Right atrium auricular region (tissue), 2 donors: ENCODE data around the gene TNK1. TPM values are rescaled to one million over a fixed set of nuclear protein-coding genes. Genes with fewer than 3 reads are reported as not detected.

Source experiments
- DNase-seq: peaks from one replicate; pipeline ENCODE4 v3.0.0-alpha.2; 2019; ENCODE audit warnings: low spot score
- H3K27ac ChIP-seq, 2 donors: fragments of 200-600 bp; sonication (generic); 1 replicate in 1 of 2; 2 replicates in 1 of 2; pipeline ENCODE4 v1.5.1; 2016 to 2019
- H3K27me3 ChIP-seq, 2 donors: fragments of 200-600 bp; sonication (generic); one replicate each; pipeline versions ENCODE4 v1.5.1 to v1.6.0; 2017 to 2019
- H3K36me3 ChIP-seq: fragments of 200-600 bp; sonication (generic); one replicate; pipeline ENCODE4 v1.5.1; 2016
- H3K4me1 ChIP-seq, 2 donors: fragments of 200-600 bp; sonication (generic); one replicate each; pipeline versions ENCODE4 v1.5.1 to v1.6.0; 2017 to 2019
- H3K4me3 ChIP-seq, 2 donors: fragments of 200-600 bp; sonication (generic); 1 replicate in 1 of 2; 2 replicates in 1 of 2; pipeline ENCODE4 v1.5.1; 2017 to 2019; ENCODE audit warnings: mild to moderate bottlenecking in 1 of 2, moderate library complexity in 1 of 2
- H3K9me3 ChIP-seq, 2 donors: fragments of 200-600 bp; sonication (generic); one replicate each; pipeline ENCODE4 v1.5.1; 2019
- CTCF ChIP-seq, 2 donors: fragments of 200-600 bp; sonication (generic); IDR thresholded peaks; one replicate each; pipeline ENCODE4 v1.5.1; 2019; ENCODE audit warnings: antibody characterized with exemption in 2 of 2
- total RNA-seq, 2 donors: library from RNA; depleted of rRNA; stranded (reverse); fragments of >200 nt; gene quantifications; one replicate each; pipeline ENCODE4 v1.1.0, GENCODE V29; 2016

Gene TNK1
- total RNA-seq, 2 donors from 2014 or later = 4.1 to 4.8 TPM

GRCh38 chr17:7348478-7349242 lies 32.2 kb upstream of the TNK1 start:
- H3K27ac ChIP-seq = peak overlapping the region; percentile 96 to 98
- peaks cover 0 to 47% of the 10 kb centered on the region in 2 donors for H3K4me1 ChIP-seq
- no peak for DNase-seq
- no peaks in the 10 kb centered on the region for H3K9me3 ChIP-seq
- H3K27me3 ChIP-seq = no peaks in the 10 kb centered on the region
- H3K4me3 ChIP-seq = no peak overlapping the region
- H3K36me3 ChIP-seq = no peaks in the 10 kb centered on the region
- no peak for TF ChIP-seq CTCF (IDR thresholded peaks at IDR 0.05)

GRCh38 chr17:7351665-7352502 lies 29.0 kb upstream of the TNK1 start, which contains the start of gene KCTD11:
Gene KCTD11, plus strand, starts transcription at chr17:7352162.
- Histone ChIP-seq H3K27ac (peak within 1 kb of the TSS; percentile 96 to 98), H3K9me3 (no peaks in the 10 kb centered on the region), H3K4me3 (peak within 1 kb of the TSS; percentile 68 to 73), H3K4me1 (peaks cover 0 to 74% of the 10 kb centered on the region in 2 donors), H3K36me3 (no peaks in the 10 kb centered on the region), H3K27me3 (no peaks in the 10 kb centered on the region)
- peak; percentile 93 for DNase-seq
- TF ChIP-seq CTCF (IDR thresholded peaks at IDR 0.05) = peak; percentile 26 to 67

- Histone ChIP-seq H3K4me1 (peaks cover 0 to 74% of the 10 kb centered on the region in 2 donors), H3K4me3 (peak overlapping the region; percentile 68 to 73), H3K36me3 (no peaks in the 10 kb centered on the region), H3K27me3 (no peaks in the 10 kb centered on the region), H3K27ac (peak overlapping the region; percentile 96 to 98), H3K9me3 (no peaks in the 10 kb centered on the region)
- no peak for DNase-seq
- TF ChIP-seq CTCF (IDR thresholded peaks at IDR 0.05) = no peak
Observed at GRCh38 chr17:7352503-7352889, 28.4 kb upstream of the TNK1 start.

GRCh38 chr17:7352910-7353635 lies 27.8 kb upstream of the TNK1 start:
- H3K4me1 ChIP-seq = peaks cover 0 to 73% of the 10 kb centered on the region in 2 donors
- no peaks in the 10 kb centered on the region for H3K9me3 ChIP-seq
- peak overlapping the region; percentile 96 to 98 for H3K27ac ChIP-seq
- H3K4me3 ChIP-seq = peak overlapping the region; percentile 68 to 73
- no peaks in the 10 kb centered on the region for H3K36me3 ChIP-seq
- H3K27me3 ChIP-seq = no peaks in the 10 kb centered on the region
- no peak for TF ChIP-seq CTCF (IDR thresholded peaks at IDR 0.05)
- no peak for DNase-seq

- H3K27me3 ChIP-seq = no peaks in the 10 kb centered on the region
- DNase-seq = no peak
- H3K27ac ChIP-seq = no peak overlapping the region
- H3K9me3 ChIP-seq = no peaks in the 10 kb centered on the region
- no peak for TF ChIP-seq CTCF (IDR thresholded peaks at IDR 0.05)
- H3K4me1 ChIP-seq = peaks cover 0 to 60% of the 10 kb centered on the region in 2 donors
- H3K4me3 ChIP-seq = no peak overlapping the region
- H3K36me3 ChIP-seq = no peaks in the 10 kb centered on the region
Observed at GRCh38 chr17:7354262-7354843, 26.5 kb upstream of the TNK1 start.
